IPS-NIHi7 (cell line): Measurements from ENCODE around the gene RFX8.

ENCODE experiments used
- DNase-seq: peaks from one replicate; pipeline ENCODE4 v3.0.0; 2012; ENCODE audit warnings: mixed read lengths; ENCODE audit errors: extremely low spot score

The RFX8 gene

DNA sequence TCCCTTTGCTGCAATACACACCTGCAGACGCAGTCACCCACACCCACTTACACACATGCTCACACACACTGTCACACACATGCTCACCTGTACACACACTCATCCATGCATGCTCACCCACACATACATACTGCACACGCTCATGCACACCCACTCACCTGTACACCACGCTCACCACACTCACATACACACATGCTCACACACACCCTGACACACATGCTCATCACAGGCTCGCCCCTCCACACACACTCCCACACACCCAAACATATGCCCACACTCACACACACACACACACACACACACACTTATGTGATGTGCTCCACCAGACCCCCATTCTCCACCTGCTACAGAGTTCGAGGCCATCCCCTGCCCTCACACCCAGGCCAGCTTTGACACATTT, 64.8 kb downstream of the RFX8 start:
- DNase-seq: no peak

DNA sequence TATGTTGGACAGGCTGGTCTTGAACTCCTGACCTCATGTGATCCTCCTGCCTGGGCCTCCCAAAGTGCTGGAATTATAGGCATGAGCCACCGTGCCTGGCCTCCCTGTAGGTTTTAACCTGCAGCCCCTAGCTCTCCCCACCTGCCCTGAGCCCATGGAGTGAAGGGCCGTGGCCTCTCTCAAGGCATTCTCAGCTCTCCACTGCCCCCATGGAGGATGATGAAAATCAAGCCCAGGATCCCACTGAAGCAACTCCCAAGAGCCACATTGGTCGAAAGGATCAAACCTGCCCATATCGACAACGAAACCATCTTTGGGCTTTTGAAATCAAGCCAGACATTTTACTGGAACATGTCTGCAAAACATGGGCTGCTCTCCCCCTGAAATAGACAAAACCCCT, 65.2 kb downstream of the RFX8 start:
- peak; percentile 45 for DNase-seq

DNA sequence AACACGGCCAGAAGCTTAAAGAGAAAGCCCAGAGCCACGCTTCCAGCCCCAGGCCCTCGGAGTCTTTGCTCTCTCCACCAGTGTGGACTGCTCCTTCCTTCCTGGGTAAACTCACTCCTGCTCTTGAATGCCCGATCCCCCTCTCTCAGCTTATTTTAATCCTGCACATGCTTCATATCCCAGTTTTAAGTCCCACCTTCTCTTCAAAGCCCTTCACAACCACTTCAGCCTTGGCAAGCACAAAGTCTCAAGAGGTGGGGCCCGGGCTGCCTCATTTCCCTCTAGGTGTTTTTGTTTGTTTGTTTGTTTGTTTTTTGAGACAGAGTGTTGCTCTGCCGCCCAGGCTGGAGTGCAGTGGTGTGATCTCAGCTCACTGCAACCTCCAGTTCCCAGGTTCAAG, 66.0 kb downstream of the RFX8 start:
- no peak for DNase-seq

DNA sequence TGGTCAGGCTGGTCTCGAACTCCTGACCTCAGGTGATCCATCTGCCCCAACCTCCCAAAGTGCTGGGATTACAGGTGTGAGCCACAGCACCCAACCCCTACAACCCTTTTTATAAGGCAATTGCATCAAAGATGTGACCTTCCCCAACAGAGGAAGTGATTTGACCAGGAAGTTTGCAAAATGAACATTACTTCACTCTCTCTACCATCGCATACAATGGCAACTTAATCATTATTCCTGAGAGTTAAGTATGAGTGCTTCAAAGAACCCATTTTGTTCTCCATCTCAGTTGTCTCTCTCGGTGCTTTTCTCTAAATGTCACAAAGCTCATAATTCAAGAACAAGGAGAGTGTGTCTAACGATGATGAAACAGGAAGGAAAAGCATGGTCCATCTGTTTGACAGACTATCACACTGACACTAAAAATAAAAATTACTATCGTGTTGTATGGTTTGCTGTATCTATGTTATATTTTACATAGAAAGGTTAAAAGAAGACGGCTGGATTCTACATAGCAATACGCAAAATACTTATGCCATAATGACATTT, 69.5 kb downstream of the RFX8 start:
- no peak for DNase-seq

DNA sequence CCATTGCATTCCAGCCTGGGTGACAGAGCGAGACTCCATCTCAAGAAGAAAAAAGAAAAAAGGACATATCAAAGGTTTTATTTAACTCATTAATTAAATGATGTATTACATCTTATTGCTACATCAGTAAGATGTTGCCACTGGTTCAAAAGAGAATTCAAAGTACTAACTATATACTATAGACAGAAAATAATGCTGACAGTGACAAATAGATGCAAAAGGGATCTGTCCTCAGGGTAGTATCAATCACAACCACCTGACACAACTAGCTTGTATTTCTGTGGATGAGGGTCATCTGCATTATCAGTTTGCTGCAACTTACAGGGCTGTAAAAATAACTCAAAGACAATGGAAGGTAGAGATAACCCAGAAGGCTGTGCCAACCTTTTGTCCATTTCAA, 71.2 kb downstream of the RFX8 start:
- DNase-seq: no peak

DNA sequence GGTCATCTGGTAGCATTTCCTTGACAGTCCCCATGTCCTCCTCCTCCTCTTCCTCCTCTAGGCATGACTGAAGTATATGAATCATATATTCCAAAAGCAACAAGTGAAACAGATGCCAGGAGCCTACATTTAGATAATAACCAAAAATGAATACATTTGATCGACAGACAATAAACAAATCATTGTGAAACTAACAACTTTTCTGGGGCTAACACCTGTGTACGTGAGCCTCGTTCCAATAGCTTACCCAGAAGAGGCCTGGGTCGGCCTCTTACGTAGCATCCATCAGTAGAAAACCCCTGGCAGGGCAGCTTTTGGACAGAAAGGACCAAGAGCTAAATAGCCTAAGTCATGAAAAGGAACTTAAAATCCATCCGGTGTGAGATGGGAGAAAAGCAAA, 72.3 kb downstream of the RFX8 start:
- DNase-seq: no peak

DNA sequence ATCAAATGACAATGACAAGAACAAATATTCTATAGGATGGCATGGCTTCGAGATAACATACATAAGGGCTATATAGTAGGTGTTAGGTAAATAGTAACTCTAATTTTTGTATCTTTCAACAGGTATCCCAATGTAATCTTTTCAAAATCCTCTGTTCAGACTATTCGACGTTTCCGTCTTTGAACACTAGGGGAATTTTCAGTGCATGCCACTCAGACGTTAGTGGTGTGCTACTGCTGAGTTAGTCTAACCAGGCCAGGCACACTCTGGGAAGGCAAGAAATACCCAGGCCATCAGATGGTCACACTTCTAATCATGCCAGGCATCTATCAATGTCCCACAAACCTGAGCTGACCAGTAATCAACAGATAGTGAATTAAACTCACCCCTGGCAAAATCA, 73.0 kb downstream of the RFX8 start:
- DNase-seq: no peak

DNA sequence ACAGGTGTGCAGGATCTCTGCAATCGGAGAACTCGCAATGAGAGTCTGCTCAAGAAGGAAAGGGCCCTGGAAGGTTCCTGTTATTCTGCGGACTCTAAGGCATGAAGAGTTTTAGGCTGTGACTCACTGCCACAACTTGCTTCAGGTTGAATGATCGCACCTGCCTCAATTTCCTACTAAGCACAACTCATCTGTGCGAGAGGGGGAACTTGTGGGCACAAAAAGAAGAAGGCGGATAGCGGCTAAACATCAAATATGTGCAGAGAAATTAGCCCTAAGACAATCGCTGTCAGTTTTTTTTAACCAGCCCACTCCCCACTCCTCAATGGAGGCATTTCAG, 73.6 kb downstream of the RFX8 start:
- DNase-seq: no peak

DNA sequence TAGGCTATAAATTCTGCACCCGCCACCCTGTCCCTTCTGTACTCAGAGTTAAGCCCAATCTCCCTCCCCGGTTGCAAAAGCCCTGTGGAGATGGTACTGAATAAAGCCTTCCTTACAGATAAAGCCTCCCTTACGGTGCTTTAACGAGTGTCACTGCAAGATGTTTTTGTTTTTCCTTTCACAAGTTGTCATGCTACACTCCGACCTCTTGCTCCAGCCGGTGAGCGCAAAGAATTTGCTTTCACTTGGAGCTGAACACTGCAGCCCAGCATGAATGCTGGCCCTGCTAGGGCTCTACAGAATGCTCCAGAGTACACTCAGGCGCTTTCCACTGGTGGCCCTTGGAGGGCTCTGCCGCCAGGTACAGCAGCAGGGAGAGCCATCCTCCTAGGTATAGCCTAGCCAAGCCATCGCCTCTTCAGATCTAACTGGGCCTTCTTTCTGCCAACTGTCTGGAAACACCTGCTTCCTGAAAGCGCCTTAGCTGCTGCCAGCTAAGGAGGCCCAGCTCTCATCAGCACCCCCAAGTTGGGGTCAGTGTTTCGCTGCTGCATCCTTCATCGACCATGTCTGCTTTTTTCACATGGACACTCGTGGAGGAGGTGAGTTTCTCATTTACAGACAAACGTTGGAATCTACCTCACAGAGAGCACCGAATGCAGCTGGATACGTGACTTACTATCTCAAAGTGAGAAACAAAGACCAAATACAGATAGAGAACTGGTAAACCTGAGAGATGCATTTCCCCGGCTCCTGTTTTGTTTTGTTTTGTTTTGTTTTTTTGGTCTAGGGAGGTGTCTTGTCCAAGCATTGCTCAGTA, 74.2 kb downstream of the RFX8 start:
- DNase-seq: no peak

DNA sequence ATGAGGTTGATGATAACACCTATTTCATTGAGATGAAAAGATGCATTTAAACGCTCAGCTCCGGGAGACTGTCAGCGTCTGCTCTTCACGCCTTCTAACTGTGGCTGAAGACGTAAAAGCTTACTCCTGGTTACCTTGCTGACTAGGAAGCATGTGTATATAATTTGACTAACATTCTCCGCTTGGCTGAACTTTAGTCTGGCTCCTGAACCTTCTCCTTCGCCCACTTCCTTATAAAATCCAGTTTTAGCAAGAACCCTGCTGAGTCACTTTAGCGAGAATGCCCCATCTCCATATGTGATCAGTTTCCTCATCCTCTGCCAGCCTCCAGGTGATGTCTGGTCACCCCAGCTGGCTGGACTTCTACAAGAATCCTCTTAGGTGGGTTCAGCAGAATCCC, 74.9 kb downstream of the RFX8 start:
- no peak for DNase-seq

DNA sequence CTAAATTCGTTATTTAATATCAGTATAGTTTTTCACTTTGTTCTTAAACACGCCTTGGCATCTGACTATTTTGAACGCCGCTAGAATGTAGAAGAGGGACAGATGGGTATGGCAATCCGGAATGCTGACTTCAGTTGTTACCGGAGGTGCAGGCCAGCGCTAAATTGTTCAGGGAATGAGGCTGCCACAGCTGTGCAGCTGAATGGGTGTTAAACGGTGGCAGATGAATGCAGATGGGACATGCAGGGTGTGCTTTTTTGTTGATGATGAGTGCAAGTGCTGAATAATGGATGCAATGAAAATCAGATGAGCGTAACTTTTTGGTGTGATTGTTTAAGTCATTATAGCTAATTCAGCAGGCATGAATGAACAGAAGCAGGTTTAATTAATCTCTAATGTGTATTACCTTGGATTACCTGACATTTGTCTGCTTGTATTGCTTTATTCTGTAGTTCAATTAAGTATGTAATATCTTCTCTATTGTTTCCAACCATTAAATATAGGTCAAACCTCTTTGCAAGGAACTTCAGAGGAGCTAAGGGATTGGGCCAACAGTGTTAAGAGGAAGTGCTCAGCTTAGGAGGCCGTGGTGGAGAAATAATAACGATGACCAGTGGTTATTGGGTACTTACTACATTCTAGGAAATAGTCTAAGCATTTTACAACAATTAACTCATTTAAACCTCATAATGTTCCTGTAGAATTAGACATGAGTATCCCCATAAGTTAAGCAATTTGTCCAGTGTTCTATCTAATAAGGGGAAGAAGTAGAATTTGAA, 75.7 kb downstream of the RFX8 start:
- no peak for DNase-seq

DNA sequence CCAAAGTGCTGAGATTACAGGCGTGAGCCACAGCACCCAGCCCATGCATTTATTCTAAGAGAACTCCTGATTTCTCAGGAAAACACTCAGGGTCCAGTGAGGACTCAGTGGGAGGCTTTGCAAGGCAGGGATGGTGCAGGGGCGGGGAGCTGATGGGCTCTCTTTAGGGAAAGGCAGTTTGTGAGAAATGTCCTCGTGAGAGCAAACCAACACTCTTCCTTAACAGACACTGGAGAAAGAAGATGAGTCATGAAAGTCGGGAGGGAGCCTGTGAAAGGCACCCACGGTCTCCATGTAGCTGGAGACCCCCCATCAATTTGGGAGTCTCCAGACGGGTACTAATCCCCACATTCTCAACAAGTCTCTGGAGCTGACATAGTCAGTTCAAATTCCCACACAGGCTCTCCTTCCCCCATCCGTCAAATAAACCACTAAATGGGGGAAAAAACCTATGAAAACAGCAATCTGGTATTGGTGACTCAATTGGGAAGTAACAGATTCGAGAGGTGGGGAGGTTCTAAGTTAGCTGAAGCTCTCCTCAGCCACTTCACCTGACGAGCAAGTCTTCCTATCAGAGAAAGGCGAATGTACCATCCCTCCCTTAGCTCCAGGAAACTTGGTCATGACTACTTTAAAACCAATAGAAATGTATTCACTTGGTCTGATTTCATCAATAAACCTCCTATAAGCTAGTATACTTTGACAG, 76.6 kb downstream of the RFX8 start:
- DNase-seq: no peak

DNA sequence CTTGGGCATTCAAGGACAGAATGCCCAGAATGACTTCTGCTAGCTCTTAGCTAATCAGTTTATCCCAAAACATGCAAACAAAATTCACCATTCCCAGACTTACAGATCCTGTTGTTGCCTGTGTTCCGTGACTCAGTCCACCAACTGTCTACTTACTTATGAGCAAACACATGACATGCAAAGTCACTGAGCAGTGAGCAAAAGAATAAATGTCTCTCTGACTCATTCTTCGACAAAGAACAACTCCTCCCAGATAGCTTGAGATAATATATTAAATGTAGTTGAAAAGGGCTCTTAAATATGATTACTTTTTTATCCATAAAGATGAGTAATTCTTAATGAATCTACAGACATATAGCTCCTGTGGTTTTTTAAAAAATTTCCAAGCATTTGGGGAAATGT, 78.6 kb downstream of the RFX8 start:
- no peak for DNase-seq

DNA sequence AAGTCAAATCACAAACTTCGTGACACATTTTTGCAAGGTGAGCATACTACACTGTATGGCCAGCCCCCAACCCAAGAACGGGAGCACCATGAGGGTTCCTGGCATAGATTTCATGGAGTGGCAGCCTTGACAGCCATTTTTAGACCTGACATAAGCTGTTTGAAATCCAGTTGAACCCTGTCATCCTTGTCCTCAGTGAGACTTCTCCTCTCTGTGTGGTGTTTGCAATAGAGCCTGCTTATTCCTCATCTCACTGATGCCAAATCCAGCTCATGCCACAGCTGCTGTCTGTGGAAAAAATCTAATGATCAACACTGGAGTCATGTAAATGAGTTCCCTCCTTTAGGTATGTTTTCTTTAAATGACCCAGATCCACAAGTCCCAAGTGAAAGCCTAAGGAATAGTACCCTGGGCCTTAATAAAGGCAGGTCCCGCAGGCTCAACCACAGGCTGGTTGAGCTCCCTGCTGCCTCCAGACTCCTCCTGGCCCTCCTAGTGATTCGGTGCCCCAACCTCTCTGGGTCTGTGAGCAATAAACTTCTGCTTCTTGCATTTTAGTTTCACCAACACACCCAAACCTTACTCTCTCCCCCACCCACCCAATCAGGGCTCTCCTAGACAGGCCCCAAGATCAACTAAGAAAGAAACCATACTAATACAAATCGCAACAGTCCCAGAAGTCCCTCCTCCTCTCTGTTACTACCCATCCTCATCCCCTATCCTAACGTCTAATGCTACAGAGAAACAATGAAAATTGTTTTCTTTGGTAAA, 79.2 kb downstream of the RFX8 start:
- no peak for DNase-seq

DNA sequence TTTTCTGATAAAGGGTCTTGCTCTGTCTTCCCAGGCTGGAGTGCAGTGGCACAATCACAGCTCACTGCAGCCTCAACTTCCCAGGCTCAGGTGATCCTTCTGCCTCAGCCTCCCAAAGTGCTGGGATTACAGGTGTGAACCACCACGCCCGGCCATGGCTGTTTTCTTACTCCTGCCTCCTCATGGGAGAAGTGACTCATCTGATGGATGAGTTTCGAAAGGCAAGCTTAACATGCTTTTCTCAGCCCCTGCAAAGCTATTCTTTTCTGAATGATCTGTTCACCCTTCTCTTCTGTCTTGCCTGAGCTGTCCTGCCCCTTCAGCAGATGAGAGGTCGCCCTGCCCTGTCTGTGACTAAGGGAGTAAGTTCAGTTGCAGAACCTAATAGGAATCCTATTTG, 86.7 kb downstream of the RFX8 start:
- DNase-seq: no peak

DNA sequence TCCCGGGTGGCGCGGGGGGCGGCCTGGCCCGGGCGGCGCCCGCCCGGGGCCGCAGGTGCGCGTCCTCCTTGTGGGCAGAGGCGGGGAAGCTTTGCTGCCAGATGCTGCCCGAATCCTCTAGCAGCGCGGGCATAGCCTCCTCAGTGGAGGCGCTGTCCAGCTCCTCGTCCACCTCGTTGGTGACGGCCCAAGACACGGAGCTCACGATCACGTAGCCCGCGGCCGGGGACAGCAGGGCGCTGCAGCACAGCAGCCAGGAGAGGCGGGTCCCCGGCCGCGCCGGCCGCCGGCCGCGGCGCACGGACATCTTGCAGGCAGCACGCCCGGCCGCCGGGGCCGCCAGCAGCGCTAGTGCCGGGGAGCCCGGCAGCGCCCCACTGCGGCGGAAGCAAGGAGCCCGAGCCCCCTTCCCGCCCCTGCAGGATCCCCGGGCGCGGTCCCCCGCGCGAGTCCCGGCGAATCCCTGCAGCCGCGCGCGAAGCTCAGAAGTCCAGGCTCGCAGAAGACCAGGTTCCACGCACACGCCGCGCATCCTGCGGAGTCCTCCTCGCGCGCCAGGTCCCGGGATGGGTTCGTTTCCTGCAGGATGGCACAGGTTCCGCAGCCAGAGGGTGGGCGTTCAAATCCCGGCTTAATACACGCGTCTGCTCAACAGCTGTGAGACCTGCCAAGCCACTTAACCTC, 87.6 kb downstream of the RFX8 start, which contains the start of gene CREG2:
Gene CREG2 (minus strand): TSS at position 353 of the 684 bp plus-strand sequence. CDS start 46 bp downstream, at position 307.
- DNase-seq: peak; percentile 89

DNA sequence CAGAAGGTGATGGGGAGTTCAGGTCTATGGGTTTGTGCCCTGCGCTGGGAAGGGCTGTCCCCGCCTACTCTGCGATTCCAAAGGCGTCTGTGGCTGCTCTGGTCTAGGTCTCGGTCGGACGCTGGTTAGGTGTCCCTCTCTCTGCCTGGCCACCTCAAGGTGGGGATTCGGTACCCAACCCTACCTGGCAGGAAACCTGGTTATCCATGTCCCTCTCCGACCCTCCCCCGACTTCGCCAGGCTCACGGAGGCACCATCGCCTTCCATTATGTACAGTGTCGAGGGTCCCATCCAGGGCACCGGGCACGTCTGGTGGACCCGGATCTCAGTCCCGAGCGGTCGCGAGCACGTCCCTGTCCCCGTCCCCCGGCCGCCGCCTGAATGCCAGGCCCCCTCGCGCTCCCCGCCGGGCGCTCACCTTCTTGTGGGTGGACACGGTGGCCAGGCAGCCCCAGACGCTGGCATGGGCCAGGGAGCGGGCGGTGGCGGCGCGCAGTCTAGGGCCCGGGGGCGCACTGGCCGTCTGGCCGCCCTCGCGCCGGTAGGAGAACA, 88.2 kb downstream of the RFX8 start:
- no peak for DNase-seq

DNA sequence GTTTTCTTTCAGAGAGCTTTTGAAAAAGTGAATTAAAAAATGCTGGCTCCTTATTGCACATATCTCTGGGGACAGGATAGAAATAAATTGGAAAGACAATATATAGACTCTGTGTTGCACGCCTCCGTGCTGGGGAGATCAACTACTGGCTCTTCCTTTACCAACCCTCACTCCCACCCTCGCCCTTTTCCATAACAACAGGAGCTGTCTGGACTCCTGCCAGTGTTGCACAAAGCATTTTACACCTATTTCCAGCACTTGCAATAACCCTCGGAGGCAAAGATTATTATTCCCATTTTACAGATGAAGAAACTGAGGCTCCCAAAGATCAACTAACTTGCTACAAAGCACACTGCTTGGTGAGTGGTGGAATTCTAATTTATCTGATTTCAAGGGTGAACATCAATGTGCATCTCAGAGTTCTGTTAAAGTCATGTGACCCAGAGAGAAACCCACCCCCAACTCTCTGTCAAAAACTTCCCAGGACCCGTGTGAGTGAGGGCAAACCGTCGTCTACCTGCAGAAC, 91.8 kb downstream of the RFX8 start:
- DNase-seq: no peak

DNA sequence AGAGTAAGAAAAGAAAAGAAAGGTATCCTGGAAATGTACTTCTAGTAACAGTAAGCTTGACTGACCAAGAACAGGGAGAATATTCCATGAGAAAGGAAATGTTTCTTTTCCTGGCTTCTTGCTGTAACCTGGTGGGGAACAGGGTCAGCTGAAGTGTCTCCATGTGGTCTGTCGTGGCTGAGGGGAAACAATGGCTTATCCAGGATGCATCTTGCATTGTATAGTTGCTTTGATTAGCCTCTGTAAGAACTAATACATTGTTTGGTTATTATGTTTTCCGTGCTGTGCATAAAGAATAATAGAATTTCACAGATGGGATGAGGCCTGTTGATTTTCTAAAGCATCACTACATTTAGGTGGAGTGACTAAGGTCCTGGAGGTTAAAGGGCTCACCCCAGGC, 92.5 kb downstream of the RFX8 start:
- DNase-seq: no peak

DNA sequence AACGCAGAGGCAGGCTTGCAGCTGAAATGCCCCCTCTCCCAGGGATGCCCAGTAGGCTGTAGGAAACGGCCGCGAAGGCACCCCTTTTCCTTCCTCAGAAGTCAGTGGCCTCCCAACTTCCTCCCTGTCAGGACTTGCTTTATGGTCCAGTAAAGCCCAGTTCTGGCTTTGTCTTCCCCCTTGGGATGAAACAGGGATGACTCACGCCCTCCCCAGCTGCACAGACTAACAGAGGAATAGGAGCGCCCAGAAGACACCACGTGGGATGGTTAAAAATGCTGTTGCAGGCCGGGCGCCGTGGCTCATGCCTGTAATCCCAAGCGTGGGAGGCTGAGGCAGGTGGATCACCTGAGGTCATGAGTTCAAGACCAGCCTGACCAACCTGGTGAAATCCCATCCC, 94.5 kb downstream of the RFX8 start:
- DNase-seq: no peak
